Erythroblast (primary cell): ENCODE data around the gene FGFR2.

Source experiments
- GATA1 ChIP-seq: IDR thresholded peaks from 2 replicates; pipeline ENCODE4 v1.6.1; 2011; ENCODE audit warnings: low read depth, mild to moderate bottlenecking, control low read depth, low read length, moderate library complexity
- POLR2A ChIP-seq: IDR thresholded peaks from 2 replicates; pipeline ENCODE4 v1.6.1; 2011; ENCODE audit warnings: mild to moderate bottlenecking, low read length

- TF ChIP-seq POLR2A (no peak), GATA1 (no peak)
These were observed 22.1 kb downstream of the FGFR2 start for GRCh38 chr10:121576139-121576538.
